NCI-H1436 treated with DMSO at 0.1 percent for 48 hours (cell line): ENCODE results near the gene ABCG4.
"Not testable (repeated sequence)": the region's sequence is repeated elsewhere in the genome, so short reads cannot be mapped to it uniquely, and the experiment has no call there.

Source experiments
- DNase-seq: peaks from one replicate; lab custom pipeline; 2025; lab: John Stamatoyannopoulos, UW

The ABCG4 gene

GRCh38 chr11:119184399-119184798, 35.5 kb downstream of the ABCG4 start:
- DNase-seq, result not testable (repeated sequence)

DNA sequence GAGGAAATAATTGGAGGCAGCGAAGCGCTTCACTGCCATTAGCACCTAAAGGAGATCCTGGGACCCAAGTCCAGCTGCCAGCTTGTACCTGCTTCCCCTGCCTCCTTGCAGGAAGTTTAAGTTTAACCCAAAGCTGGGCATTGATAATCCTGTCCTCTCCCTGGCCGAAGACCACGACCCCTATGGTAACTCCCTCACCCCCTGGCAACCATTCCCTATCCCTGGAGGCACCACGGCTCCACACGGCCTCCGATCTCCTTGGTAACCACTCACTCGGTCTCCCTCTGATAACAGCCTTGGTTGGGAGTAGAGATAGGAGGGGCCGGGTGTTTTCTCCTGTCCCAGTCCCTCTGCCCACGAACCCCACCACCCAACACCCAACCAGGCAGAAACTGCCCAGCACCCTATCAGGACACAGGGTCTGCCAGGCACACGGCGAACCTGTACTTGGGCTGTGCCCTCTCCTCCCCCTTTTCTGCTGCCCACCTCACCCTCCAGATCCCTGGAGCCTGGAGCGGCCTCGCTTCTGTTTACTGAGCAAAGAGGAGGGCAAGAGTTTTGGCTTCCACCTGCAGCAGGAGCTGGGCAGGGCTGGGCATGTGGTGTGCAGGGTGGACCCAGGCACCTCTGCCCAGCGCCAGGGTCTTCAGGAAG, 37.3 kb downstream of the ABCG4 start:
- no peak for DNase-seq

DNA sequence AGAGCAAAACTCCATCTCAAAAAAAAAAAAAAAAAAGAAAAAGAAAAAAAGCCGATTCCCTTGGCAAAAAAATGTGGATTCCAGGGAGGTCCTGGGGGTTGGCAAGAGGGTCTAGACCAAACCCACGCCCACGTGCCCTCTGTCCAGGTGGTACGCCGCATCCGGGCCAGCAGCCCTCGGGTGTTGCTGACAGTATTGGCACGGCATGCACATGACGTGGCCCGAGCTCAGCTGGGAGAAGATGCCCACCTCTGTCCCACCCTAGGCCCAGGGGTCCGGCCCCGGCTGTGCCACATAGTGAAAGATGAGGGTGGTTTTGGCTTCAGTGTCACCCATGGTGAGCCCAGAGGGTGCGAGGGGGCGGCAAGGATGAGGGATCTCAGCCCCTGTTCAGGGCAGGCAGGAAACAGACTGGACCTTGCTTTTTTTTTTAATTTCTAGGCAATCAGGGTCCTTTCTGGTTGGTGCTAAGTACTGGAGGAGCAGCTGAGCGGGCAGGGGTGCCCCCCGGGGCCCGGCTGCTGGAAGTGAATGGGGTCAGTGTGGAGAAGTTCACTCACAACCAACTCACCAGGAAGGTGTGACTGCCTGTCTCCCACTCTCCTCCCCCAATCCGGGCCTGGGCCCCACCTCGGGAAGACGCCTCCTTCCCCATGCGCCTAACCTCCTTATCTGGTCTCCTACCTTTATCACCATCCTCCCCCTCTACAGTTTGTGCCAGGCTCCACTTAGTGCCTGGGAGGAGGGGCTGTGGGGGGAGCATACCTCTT, 38.5 kb downstream of the ABCG4 start:
- no peak for DNase-seq

DNA sequence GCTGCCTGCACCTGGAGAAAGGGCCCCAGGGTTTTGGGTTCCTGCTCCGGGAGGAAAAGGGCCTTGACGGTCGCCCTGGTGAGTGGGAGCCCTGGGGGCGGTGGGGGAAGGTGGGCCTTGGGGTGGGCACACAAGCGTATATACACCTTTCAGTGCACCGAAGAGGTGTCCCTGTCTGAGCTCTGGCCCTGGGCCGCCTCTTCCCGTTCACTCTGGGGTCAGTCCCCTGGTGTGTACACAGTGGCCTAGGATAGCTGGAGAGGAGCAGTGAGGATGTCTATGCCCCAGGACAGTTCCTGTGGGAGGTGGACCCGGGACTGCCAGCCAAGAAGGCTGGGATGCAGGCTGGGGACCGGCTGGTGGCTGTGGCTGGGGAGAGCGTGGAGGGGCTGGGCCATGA, 39.2 kb downstream of the ABCG4 start:
- DNase-seq, result no peak

DNA sequence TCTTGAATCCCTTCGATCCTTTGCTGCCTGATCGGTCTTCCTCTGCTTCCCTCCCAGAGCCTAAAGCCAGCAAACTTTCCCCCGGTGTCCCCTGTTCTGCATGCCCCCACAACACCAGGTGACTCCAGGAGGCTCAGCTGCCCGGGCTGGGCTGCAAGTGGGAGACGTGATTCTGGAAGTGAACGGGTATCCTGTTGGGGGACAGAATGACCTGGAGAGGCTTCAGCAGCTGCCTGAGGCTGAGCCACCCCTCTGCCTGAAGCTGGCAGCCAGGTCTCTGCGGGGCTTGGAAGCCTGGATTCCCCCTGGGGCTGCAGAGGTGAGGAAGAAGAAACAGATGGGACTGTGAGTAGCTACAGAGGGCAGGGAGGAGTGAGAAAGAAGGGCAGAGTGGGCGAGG, 40.0 kb downstream of the ABCG4 start:
- no peak for DNase-seq

GRCh38 chr11:119189393-119189792, 40.5 kb downstream of the ABCG4 start:
- DNase-seq, result no peak

- no peak for DNase-seq
Observed at GRCh38 chr11:119190531-119190930, 41.7 kb downstream of the ABCG4 start.

DNA sequence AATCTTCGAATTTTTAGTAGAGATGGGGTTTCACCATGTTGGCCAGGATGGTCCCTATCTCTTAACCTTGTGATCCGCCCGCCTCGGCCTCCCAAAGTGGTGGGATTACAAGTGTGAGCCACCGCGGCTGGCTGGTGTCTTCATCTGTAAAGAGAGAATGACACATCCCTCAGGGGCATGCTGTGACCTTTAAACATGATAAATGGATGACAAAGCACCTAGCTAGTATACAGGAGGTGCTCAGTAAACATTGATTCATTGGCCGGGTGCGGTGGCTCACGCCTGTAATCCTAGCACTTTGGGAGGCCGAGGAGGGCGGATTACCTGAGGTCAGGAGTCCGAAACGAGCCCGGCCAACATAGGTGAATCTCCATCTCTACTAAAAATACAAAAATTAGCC, 42.4 kb downstream of the ABCG4 start:
- DNase-seq, result not testable (repeated sequence)

DNA sequence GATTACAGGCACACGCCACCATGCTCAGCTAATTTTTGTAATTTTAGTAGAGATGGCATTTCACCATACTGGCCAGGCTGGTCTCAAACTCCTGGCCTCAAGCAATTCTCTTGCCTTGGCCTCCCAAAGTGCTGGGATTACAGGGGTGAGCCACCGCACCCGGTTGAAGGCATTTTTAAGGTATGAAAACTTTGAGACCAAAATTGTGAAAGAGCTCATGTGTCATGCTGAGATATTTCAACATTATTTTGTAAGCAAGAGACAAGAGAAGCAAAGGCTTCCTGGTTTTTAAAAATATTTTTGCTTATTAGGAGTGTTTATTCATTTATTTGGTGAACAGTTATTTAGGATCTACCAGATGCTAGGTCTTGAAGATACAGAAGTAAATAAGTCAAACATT, 43.3 kb downstream of the ABCG4 start:
- no peak for DNase-seq

DNA sequence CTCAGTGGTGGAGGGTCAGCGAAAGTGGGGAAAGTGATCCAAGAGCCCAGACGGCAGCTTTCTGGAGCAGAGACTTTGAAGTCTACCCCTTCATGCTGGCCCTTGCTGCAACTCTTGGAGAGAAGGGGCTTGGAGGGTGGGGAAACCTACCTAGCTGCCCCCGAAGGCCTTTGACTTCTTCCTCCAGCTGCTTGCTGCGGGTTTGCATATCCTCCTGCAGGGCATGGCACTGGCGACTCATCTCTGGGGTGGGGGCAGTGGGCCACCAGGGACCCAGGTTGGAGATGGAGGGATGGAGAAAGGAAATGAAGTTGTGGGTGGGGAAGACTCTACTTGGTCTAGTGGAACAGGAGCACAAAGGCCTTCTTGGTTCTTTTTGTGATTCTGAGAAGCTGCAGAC, 44.1 kb downstream of the ABCG4 start:
- no peak for DNase-seq

- DNase-seq, result no peak
Observed at GRCh38 chr11:119193626-119194025, 44.8 kb downstream of the ABCG4 start.

DNA sequence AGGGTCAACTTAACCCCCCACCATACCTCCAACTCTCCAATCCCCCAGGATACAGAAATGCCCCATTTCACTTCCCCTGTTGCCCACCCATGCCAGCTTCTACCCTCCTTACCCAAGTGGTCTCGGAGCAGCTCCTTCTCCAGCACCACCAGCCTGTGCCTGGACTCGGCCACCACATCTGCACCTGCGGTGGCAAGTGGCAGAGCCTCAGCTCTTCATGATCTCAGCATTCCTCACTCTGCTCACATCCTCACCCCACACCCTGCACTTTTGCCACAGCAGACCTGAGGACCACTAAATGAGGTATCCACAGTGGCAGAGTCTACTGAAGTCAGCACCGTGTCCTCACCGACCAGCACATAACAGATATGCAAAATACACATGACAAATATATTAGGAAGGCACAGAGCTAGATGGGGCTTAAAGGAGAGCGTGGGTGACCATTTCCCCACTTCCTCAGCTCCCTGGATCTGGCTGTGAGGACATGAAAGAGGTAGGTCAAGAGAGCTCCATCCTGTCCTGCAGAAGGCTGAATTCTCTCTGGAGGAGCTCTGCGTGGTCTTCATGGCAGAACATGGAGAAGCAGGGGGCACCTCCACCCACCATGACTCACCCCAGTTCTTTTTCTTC, 46.1 kb downstream of the ABCG4 start:
- DNase-seq, result no peak

- DNase-seq, result no peak
Observed at GRCh38 chr11:119195680-119196079, 46.8 kb downstream of the ABCG4 start.

- peak; percentile 53 for DNase-seq
Observed at GRCh38 chr11:119196833-119197483, 48.1 kb downstream of the ABCG4 start.

DNA sequence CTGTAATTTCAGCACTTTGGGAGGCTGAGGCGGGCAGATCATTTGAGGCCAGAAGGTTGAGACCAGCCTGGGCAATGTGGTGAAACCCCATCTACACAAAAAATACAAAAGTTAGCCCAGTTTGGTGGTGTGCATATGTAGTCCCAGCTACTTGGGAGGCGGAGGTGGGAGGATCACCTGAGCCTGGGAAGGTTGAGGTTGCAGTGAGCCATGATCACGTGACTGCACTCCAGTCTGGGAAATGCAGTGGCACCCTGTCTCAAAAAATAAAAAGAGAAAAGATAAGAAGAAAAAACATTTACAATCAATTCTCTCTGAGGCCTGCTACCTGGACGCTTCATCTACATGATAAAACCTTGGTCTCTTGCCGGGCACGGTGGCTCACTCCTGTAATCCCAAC, 50.1 kb downstream of the ABCG4 start:
- no peak for DNase-seq

GRCh38 chr11:119201236-119201635, 52.4 kb downstream of the ABCG4 start:
- DNase-seq, result not testable (repeated sequence)

- no peak for DNase-seq
Observed at GRCh38 chr11:119202554-119202953, 53.7 kb downstream of the ABCG4 start.

DNA sequence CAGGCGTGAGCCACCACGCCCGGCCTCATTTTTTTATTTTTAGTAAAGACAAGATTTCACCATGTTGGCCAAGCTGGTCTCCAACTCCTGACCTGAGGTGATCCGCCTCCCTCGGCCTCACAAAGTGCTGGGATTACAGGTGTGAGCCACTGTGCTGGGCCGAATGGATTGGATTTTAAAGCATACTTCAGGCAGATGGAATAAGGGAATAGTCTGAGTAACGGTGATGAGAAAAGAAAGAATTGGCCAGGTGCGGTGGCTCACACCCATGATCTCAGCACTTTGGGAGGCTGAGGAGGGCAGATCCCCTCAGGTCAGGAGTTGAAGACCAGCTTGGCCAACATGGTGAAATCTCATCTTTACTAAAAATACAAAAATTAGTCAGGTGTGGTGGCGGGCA, 55.2 kb downstream of the ABCG4 start:
- DNase-seq, result no peak

DNA sequence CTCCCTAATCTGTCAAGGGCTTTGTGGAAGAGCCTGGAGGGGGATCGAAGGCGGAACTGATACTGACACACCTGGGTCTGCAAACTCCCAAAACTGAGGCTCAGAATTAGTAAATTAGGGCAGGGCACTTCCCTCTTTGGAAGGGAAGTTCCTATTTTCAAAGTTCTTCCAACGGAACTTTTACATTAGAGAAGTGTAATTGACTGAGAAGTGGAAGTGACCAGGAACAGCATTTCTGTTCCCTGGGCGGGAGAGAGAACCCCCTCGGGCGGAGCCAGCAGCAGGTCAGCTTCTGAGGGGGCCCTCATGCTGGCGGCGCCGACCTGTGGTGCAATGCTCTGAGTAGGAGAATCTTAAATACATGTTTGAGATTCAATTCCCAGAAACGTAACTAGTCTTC, 56.2 kb downstream of the ABCG4 start:
- DNase-seq, result no peak

- DNase-seq, result no peak
Observed at GRCh38 chr11:119205574-119206510, 57.0 kb downstream of the ABCG4 start, which contains the start of gene CBL. Gene CBL, plus strand, starts transcription at chr11:119206339. Its CDS starts 79 bp downstream, at chr11:119206418.
